LNCAP (cell line): Measurements from ENCODE around the gene POLD2.

Experiments
- TF ChIP-seq, protein P1 (sequence below): fragments of 450-650 bp; IDR thresholded peaks from 2 replicates; pipeline ENCODE4 v1.5.1; 2017; ENCODE audit warnings: mild to moderate bottlenecking

Gene POLD2

DNA sequence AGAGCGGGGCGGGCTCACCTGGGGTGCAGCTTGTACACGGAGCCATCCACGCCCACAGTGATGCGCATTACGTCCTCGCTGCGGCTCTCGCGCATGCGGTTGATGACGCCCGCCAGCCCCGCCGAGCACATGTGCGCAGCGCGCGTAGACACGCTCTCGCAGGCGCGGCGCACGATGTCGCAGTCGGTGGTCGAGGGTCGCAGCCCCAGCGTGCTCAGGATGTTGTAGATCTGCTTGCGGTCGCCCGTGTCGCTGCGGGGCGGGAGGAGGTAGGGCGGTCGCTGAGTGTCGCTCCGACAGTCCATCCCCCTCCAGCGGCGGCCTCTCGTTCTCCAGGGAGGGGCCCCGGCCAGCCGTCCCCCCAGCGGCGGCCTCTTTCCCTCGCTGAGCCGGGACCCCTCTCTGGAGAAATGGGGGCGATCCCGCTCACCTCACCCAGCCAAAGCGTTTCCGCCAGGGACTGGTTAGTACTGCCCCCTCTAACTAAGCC, 22.2 kb upstream of the POLD2 start:
- TF ChIP-seq, protein P1, sequence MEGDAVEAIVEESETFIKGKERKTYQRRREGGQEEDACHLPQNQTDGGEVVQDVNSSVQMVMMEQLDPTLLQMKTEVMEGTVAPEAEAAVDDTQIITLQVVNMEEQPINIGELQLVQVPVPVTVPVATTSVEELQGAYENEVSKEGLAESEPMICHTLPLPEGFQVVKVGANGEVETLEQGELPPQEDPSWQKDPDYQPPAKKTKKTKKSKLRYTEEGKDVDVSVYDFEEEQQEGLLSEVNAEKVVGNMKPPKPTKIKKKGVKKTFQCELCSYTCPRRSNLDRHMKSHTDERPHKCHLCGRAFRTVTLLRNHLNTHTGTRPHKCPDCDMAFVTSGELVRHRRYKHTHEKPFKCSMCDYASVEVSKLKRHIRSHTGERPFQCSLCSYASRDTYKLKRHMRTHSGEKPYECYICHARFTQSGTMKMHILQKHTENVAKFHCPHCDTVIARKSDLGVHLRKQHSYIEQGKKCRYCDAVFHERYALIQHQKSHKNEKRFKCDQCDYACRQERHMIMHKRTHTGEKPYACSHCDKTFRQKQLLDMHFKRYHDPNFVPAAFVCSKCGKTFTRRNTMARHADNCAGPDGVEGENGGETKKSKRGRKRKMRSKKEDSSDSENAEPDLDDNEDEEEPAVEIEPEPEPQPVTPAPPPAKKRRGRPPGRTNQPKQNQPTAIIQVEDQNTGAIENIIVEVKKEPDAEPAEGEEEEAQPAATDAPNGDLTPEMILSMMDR, result no peak

DNA sequence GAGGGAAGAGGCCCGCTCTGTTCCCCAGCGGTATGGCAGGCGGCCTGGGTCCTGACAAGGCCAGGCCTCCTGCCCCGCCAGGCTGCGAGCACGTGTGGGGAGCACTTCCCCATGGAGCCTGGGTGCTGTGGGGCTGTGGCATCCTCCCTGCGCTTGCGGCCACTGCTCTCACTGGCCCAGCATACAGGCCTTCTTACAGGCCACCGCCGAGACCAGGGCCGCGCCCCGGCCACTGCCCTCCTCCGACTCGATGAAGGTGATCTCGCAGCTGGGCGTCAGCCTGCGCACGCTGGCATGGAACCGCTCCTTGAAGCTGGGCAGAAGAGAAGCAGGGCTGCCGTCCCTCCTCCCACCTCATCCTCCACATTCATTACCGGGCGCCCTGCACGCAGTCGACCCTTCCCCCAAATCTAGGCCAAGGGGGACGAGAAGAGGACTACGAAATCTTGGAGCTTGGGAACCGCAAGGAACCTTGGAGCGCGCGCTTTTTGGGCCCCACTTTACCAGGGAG, 21.7 kb upstream of the POLD2 start:
- TF ChIP-seq, protein P1, result no peak

DNA sequence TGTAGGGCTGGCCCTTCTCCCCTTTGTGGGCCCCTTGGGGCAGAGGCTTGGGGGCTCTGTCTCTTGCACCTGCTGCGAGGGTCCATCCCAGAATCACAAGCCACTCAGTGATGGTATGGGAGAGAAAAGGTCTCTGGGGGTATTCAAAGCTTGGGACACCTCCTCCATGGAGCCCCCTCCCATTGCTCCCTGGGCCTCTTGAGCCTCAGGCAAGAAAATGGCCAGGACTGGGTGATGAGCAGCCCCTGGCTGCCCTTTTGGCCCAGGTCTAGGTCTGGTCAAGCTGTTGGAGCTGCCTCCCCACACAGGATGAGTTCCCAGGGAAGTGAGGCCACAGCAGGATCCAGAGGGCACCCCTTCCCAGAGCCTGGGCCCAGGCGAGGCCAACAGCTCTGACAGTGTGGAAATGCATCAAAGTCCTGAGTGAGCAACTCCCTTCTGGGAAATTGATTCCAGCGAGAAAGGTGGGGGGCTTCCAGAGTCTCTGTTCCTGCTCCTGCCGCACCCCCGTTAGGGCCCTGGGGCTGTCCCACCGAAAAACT, 21.1 kb upstream of the POLD2 start:
- TF ChIP-seq, protein P1, result no peak

DNA sequence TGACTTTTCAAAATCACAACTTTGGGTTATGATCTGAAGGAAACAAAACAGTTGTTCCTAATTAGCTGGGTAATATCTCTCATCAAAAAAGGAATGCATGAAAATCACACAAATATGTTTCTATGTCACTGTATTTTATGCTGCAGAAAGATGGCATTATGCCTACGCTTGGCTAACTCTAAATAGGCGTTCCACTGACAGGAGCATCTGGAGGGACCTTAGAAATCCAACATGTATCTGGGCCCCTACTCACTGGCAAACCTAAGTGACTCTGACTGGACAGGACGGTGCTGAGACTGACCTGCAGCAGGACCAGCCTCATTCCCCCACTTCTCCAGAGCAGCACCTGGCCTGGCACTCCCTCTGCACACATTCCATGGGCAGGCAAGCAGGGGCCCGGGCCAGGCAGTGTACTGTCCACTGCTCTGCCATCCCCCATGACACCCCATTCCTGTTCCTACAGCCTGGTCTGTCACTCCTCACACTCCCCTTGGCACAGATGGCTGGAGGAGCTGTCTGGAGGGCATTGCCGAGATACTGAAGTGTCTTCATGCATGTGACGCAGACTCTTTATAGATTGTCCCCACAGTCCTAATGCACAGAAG, 20.4 kb upstream of the POLD2 start:
- TF ChIP-seq, protein P1, result no peak

- TF ChIP-seq, protein P1, result no peak
These were observed 18.7 kb upstream of the POLD2 start for GRCh38 chr7:44142028-44142427.

- TF ChIP-seq, protein P1, result no peak
These were observed 18.0 kb upstream of the POLD2 start, which contains the start of gene MYL7 for GRCh38 chr7:44141221-44141850. MYL7 (minus strand) TSS chr7:44141332; CDS start chr7:44141305, 27 bp downstream.

- TF ChIP-seq, protein P1, result no peak
These were observed 17.0 kb upstream of the POLD2 start for GRCh38 chr7:44140341-44140740.
